GM12873 (cell line): ENCODE results near the gene NPC2.

ENCODE experiments used
- CTCF ChIP-seq: IDR thresholded peaks from 2 replicates; pipeline ENCODE4 v1.5.1; 2012; ENCODE audit warnings: low read depth, mild to moderate bottlenecking, moderate library complexity, low read length, control low read depth; ENCODE audit not compliant: insufficient read depth; ENCODE audit errors: missing control alignments

NPC2 gene

GRCh38 chr14:74517731-74518130 is 24.6 kb upstream of the NPC2 start:
- TF ChIP-seq CTCF = no peak

- no peak for TF ChIP-seq CTCF
Measured at GRCh38 chr14:74516451-74517160, 23.5 kb upstream of the NPC2 start.

- no peak for TF ChIP-seq CTCF
Measured at GRCh38 chr14:74515891-74516412, 22.8 kb upstream of the NPC2 start.

GRCh38 chr14:74514471-74514941 is 21.4 kb upstream of the NPC2 start:
- TF ChIP-seq CTCF = no peak

- no peak for TF ChIP-seq CTCF
Measured at GRCh38 chr14:74511966-74512830, 19.1 kb upstream of the NPC2 start.

GRCh38 chr14:74510959-74511409 is 17.9 kb upstream of the NPC2 start:
- no peak for TF ChIP-seq CTCF

- TF ChIP-seq CTCF = no peak
Measured at GRCh38 chr14:74510223-74510931, 17.3 kb upstream of the NPC2 start.
